ENCODE results near the gene KCNJ3. TPM values are rescaled to one million over a fixed set of nuclear protein-coding genes. Genes with fewer than 3 reads are reported as not detected.

Gene KCNJ3, protein sequence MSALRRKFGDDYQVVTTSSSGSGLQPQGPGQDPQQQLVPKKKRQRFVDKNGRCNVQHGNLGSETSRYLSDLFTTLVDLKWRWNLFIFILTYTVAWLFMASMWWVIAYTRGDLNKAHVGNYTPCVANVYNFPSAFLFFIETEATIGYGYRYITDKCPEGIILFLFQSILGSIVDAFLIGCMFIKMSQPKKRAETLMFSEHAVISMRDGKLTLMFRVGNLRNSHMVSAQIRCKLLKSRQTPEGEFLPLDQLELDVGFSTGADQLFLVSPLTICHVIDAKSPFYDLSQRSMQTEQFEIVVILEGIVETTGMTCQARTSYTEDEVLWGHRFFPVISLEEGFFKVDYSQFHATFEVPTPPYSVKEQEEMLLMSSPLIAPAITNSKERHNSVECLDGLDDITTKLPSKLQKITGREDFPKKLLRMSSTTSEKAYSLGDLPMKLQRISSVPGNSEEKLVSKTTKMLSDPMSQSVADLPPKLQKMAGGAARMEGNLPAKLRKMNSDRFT
- 1 to 10 TPM in 2 of 9 donors, under 1 TPM in 7; 0.16 to 6.2 (median 0.40) TPM for total RNA-seq
- polyA plus RNA-seq, result under 1 TPM; 0.07 to 0.42 TPM
- long read RNA-seq, donor 1, full-length matches to known transcripts, result 1 of 1 reads
- long read RNA-seq, donor 1, partial matches to known transcripts, result 0 of 1 reads
- long read RNA-seq, donor 1, other reads (novel, unspliced or antisense), result 0 of 1 reads
- long read RNA-seq, donor 2, result 0 reads
- long read RNA-seq, donor 3, result 0 reads

DNA sequence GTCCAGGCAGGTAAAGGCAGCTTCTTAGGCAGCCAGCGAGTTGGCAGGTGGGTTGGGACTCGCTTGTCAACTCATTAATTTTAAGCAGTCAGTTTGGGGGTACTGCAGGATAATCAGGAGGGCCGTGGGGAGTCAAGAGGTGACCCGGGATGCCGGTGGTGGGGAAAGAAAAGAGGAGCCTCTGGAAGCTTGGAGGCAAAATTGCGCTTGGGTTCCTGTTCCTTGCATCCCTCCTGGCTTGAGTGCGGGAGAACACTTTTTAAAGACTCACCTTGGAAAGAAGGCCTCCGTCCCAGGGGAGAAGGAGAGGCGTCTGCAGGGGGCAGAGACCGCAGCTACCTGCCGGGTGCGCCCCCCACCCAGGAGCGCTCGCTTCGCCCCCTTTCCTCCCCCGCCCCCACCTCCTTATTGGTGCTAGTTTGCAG lies at the start of gene KCNJ3:
TSS of gene KCNJ3 (plus strand) at position 400 of the 425 bp plus-strand sequence. CDS start 81 bp downstream, outside the sequence.
- ATAC-seq, result no peak
- DNase-seq, result no peak
- H3K36me3 ChIP-seq, result no peaks in the 10 kb centered on the region
- H3K4me1 ChIP-seq, result peaks cover 0 to 19% (median 2%) of the 10 kb centered on the region in 12 donors
- intact Hi-C loops (cut with DNase I), result no loop called here
- 1 to 5% (median 2%) methylated on average over 15 to 16 of the region's 16 CpGs for WGBS, 4 donors
- peak within 1 kb of the TSS in 1 of 12 donors; percentile 28 for H3K27ac ChIP-seq
- H3K9me3 ChIP-seq, result no peaks in the 10 kb centered on the region
- no peak for TF ChIP-seq CTCF (IDR thresholded peaks at IDR 0.05)
- no peak for TF ChIP-seq POLR2A (IDR thresholded peaks at IDR 0.05)
- peaks cover 4 to 40% (median 29%) of the 10 kb centered on the region in 9 donors for H3K27me3 ChIP-seq
- peak within 1 kb of the TSS; percentile 15 to 58 (median 46) for H3K4me3 ChIP-seq

- no peaks in the 10 kb centered on the region for H3K27me3 ChIP-seq
- no peak overlapping the region for H3K27ac ChIP-seq
- intact Hi-C loops (cut with DNase I), result no loop called here
- DNase-seq, result no peak
- H3K9me3 ChIP-seq, result no peaks in the 10 kb centered on the region
- H3K36me3 ChIP-seq, result no peaks in the 10 kb centered on the region
- H3K4me1 ChIP-seq, result no peaks in the 10 kb centered on the region
- TF ChIP-seq POLR2A (IDR thresholded peaks at IDR 0.05) (no peak), CTCF (IDR thresholded peaks at IDR 0.05) (no peak)
- ATAC-seq, result no peak
- H3K4me3 ChIP-seq, result no peak overlapping the region
These were observed 43.0 kb upstream of the KCNJ3 start for GRCh38 chr2:154655499-154655898.

DNA sequence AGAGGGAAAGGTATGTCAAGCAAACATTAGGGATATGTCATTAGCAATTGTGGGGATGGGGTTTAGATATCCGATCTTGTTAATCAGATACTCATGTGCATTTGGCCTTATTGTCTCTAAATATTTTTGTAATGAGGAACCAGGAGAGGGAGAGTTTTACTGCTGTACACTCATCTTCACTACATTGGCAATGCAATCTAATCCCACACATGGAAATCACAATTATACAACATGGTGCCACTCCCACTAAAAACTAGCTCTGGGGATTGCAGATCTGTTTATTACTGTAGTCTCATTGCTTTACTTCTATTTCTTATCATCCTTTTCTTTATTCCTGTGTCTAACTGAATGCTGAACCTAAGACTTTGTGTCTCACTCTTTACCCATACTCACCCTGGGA lies 39.6 kb upstream of the KCNJ3 start:
- ATAC-seq (no peak), DNase-seq (no peak)

More for the DNA sequence above, 39.6 kb upstream of the KCNJ3 start:
- TF ChIP-seq POLR2A (IDR thresholded peaks at IDR 0.05) (no peak), CTCF (IDR thresholded peaks at IDR 0.05) (no peak)
- H3K4me1 ChIP-seq, result no peaks in the 10 kb centered on the region
- H3K27ac ChIP-seq, result no peak overlapping the region
- intact Hi-C loops (cut with DNase I), result no loop called here
- H3K4me3 ChIP-seq, result no peak overlapping the region
- 92 to 100% (median 96%) methylated on average over 1 of the region's 1 CpG for WGBS, 4 donors
- H3K27me3 ChIP-seq, result no peaks in the 10 kb centered on the region
- H3K9me3 ChIP-seq, result no peaks in the 10 kb centered on the region
- H3K36me3 ChIP-seq, result no peaks in the 10 kb centered on the region
